ENCODE measurements around the gene MYDGF. TPM values are rescaled to one million over a fixed set of nuclear protein-coding genes. Genes with fewer than 3 reads are reported as not detected.
A peak's percentile ranks its signal among the peaks of the same experiment; 100 is the strongest.

MYDGF gene
- total and polyA plus RNA-seq, 2 of the 13 experiments (the other 11 are each of a cell fraction or from before 2014, with no cell fraction given) = 116 to 198 TPM

GRCh38 chr19:4669723-4670480 is at the start of gene MYDGF (continued):
- TF ChIP-seq AFF4 (CRISPR knock-in tag; IDR thresholded peaks at IDR 0.05) (no peak), DRAP1 (CRISPR knock-in tag; IDR thresholded peaks at IDR 0.05) (peak; percentile 93), ZGPAT (CRISPR knock-in tag; IDR thresholded peaks at IDR 0.05) (peak; percentile 64; the same call in 1 of the 2 replicates), ZNF414 (CRISPR knock-in tag; IDR thresholded peaks at IDR 0.05) (peak; percentile 71; the same call in 1 of the 2 replicates), ZNF207 (IDR thresholded peaks at IDR 0.05; ENCODE audit: borderline replicate concordance) (no peak), NONO (IDR thresholded peaks at IDR 0.05) (no peak), NONO (CRISPR knock-in tag; conservative IDR thresholded peaks at IDR 0.05) (peak; percentile 76; the same call in 1 of the 2 replicates), MTA1 (CRISPR knock-in tag; IDR thresholded peaks at IDR 0.05; ENCODE audit: borderline replicate concordance) (peak; percentile 44; the same call in 1 of the 2 replicates), ZNF609 (CRISPR knock-in tag; IDR thresholded peaks at IDR 0.05; ENCODE audit: borderline replicate concordance) (peak; percentile 56; the same call in 1 of the 2 replicates), CEBPB (IDR thresholded peaks at IDR 0.05; ENCODE audit: borderline replicate concordance, low read depth, low read length) (peak; percentile 1; the same call in 1 of the 2 replicates), TAF1 (CRISPR knock-in tag; IDR thresholded peaks at IDR 0.05) (peak; percentile 98), NCOA2 (CRISPR knock-in tag; IDR thresholded peaks at IDR 0.05) (no peak), ATF5 (CRISPR knock-in tag; IDR thresholded peaks at IDR 0.05; ENCODE audit: low read depth) (peak; percentile 79; the same call in 1 of the 2 replicates), KLF16 (CRISPR knock-in tag; IDR thresholded peaks at IDR 0.05) (peak in 1 of 2 experiments; percentile 63; a peak in 1 of 4 replicates), FOXC1 (CRISPR knock-in tag; IDR thresholded peaks at IDR 0.05; ENCODE audit: borderline replicate concordance) (peak; percentile 62; the same call in 1 of the 2 replicates), ZFP36 (IDR thresholded peaks at IDR 0.05; ENCODE audit: borderline replicate concordance, low read depth, low read length, partially characterized antibody) (no peak)

All from HepG2 (cell line).